MM.1S (cell line): ENCODE measurements around the gene NOVA1.

ENCODE experiments used
- EZH2 ChIP-seq: fragments of 300-600 bp; sonication (generic); optimal IDR thresholded peaks from 2 replicates; pipeline ENCODE3; 2017; ENCODE audit warnings: low read depth, mild to moderate bottlenecking, antibody characterized with exemption, low read length, mixed read lengths
- EZH2phosphoT487 ChIP-seq: fragments of 300-600 bp; sonication (generic); IDR thresholded peaks from 2 replicates; pipeline ENCODE4 v1.6.1; 2018; ENCODE audit warnings: antibody characterized with exemption, low read length
- TF ChIP-seq, protein P1 (sequence below): fragments of 300-600 bp; sonication (generic); IDR thresholded peaks from 2 replicates; pipeline ENCODE4 v1.5.1; 2016; ENCODE audit warnings: antibody characterized with exemption, low read length, mixed read lengths

DNA sequence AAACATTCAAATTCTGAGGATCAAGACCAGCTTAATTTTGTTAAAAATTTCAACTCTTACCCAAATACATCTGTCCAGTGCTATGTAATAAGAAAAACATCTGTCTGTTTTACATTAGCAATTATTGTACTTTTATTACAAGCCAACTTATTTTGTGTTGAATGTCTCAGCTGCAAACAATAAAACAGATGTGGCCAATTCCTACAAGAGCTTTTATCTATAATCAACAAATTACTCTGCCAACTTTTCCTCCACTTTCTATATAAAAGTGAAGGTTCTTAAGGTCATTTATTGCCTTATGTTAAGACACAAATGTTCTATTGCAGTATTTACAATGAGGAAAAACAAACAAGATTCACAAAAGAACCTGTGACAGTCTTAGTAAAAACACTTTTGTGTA, 72.7 kb downstream of the NOVA1 start:
- TF ChIP-seq, protein P1, sequence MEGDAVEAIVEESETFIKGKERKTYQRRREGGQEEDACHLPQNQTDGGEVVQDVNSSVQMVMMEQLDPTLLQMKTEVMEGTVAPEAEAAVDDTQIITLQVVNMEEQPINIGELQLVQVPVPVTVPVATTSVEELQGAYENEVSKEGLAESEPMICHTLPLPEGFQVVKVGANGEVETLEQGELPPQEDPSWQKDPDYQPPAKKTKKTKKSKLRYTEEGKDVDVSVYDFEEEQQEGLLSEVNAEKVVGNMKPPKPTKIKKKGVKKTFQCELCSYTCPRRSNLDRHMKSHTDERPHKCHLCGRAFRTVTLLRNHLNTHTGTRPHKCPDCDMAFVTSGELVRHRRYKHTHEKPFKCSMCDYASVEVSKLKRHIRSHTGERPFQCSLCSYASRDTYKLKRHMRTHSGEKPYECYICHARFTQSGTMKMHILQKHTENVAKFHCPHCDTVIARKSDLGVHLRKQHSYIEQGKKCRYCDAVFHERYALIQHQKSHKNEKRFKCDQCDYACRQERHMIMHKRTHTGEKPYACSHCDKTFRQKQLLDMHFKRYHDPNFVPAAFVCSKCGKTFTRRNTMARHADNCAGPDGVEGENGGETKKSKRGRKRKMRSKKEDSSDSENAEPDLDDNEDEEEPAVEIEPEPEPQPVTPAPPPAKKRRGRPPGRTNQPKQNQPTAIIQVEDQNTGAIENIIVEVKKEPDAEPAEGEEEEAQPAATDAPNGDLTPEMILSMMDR = no peak
- no peak for TF ChIP-seq EZH2
- no peak for TF ChIP-seq EZH2phosphoT487
